Activated gamma-delta T cell (primary cell): Measurements from ENCODE around the gene PGC.

ENCODE experiments used
- DNase-seq: peaks from one replicate; lab custom pipeline; 2025; lab: John Stamatoyannopoulos, UW

The PGC gene

DNA sequence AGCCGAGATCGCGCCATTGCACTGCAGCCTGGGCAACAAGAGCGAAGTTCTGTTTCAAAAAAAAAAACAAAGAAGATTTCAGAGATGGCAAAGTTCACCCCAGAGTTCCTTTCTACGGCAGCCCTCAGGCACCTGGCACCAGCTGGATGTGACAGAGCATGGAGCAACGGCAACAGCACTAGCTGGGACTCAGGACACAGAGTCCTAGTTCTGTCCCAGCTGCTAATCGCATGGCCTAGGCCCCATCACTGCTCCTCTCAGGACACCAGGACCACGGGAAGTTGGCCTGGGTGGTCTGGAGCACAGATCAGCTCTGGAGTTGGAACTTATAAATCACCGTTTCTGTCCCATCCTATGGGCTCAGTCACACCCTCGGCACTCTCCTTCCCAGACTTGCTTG, 1.1 kb downstream of the PGC start:
- DNase-seq: no peak

DNA sequence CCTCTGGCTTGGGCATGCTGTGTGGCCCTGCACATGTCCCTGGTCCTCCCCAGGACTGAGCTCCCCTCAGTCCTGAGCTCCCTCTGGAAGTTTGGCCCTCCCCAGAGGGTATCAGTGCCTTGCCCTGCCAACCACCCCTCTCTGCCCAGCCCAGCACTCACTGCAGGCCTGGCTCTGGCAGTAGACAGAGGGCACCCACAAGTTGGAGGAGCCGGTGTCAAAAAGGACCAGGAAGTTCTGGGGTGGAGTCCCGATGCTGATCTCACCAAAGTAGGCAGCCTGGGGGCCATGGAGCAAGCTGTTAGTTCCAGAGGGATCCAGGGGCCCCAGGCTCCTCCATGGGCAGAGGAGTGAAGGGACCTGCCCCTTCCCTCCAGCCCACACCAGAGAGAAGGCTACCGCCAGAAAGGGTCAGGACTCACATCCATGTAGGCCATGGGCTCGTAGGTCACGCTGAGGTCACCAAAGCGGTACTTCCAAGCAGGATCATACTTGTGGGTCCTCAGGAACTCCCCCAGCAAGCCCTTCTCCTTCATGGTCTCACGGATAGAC, 2.9 kb downstream of the PGC start:
- DNase-seq: no peak

DNA sequence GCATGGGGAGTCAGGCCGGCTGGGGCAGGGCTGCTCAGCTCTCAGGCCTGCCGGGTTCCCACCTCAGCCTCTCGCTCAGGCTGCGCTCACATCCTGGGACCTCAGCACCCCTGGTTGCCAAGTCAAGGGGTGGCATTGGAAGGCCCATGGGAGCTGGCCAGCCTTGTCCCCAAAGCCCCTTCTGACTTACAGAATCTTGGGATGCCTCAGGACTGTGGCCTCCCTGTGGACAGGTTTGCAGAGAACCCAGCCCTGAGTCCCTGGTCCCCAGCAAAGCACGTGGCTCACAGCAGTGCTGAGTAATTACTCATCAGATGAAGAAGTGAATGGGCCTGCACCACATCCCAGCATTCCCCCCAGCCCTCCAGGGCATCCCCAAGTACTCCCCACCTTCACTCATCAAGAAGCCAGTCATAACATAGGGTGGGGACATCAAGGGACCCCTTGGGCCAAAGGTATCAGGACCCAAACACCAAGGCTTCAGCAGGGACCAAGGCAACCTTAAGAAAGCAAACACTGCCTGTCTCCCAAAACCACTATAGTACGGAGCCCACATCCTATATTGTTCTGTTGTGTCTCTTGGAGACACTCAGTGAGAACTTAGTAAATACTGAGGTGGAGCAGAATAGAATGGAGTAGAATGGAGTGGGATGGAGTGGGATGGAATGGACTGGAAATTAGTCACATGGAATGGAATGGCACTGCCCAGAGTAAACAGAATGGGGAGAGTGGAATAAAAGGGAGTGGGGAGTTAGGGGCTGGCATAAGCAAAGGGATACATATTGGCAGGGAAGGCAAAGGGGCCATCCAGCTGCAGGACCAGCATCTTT, 3.6 kb downstream of the PGC start:
- no peak for DNase-seq

GRCh38 chr6:41741625-41742490, 5.3 kb downstream of the PGC start:
- DNase-seq: no peak

DNA sequence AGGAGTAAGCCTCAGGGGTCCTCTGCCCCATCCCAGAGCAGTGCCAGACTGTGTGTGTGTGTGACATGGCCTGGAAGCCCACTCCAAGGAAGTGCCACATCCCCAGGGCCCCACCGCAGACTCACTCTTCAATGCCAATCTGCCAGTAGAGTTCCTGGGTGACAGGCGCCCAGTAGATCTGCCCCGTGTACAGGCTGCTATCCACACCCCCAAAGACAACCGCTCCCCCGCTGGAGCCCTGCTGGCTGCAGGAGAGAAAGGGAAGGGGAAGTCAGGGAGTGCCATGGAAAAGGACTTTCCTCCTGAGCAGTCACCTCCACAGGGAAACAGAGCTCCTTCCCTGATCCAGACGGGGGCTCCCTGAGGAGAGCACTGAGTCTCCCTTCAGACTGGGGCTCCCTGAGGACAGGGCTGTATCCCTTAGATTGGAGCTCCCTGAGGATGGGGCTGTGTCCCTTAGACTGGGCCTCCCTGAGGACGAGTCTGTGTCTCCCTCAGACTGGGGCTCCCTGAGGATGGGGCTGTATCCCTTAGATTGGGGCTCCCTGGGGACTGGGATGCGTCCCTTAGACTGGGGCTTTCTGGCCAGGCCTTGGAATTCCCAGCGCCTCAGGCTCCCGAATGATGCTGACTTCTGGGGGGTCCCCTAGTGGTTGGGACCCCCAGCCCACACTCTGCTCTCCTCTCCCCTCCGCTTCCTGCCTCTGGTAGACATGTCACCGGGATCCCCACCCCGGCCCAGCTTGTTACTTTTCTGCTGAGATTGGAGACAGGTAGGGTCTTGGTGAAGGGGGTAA, 6.6 kb downstream of the PGC start:
- no peak for DNase-seq

DNA sequence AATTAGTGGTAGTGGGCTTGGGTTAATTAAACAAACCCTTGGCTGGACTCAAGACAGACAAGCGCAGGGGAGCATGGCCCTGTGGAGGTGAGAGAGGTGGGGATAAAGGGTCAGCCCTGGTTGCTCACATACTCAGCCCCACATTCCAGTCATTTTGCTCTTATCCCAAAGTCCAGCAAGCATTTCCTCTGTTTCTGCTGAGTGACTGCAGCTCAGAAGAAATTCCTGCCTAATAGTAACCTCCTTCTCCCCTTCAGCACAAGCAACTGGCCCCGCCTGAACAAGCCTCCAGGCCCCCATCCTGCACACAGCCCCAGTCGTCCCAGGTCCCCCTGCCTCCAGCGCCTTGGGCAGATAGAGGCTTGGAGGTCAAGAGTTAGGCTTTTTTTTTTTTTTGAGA, 8.2 kb downstream of the PGC start:
- DNase-seq: no peak

DNA sequence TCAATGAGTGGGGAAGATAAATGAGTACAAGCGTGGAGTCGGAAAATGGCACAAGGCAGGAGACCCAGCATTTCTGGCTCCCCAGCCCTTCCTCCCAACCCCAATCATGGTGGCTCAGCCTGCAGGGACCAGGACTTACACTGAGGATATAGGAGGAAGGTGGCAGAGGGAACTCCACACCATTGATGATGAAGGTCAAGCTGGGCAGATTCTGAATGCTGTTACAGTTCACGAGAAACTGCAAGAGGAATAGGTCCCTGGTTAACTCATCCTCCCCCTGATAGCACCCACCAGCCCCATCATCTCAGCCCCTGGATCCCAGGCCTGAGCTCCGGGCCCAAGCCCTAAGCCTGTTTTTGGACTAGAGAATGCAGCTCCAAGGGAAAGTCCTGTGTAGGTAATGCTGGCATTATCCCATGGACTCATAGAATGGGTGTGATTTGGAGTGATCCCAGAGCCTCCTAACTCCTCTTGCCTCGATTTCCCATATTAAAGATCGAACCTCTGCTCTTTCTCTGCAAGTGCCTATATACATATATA, 9.5 kb downstream of the PGC start:
- no peak for DNase-seq

- no peak for DNase-seq
Measured at GRCh38 chr6:41736800-41737555, 10.2 kb downstream of the PGC start.

- no peak for DNase-seq
Measured at GRCh38 chr6:41736186-41736733, 10.9 kb downstream of the PGC start.

DNA sequence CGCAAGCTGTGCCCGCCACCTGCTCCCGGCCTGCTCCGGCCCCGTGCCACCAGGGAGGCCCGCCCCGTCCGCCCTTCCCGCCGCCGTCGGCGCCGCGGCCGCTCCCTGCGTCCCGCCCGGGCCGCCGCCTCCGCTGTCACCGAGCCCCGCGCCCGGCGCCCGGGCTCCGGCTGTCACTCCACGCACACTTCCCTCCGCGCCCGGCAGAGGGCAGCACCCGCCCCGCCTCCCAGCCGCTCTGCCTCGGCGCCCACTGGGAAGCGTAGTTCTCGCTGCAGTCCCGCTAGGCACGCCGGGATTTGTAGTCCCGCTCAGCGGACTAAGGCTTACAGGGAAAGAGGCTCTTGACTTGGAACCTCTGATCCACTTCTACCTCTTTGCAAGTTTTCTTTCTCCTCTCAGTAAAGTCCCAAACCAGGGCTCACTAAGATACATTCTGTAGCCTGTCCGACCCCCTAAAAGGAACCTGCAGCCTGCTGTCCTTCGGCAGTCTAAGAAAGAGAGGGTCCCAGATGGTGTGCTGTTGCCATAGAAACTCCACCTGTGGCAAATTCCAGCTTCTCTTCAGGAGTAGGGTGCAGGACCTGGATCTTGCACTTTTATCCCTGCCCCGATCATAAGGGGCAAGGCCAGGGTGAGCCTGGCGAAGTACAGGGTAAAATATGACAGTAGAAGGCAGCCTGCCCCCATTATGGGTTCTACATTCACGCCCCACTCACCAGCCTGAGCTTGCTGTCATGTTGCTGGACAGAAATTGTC, 11.6 kb downstream of the PGC start, which contains the start of gene TFEB:
TSS of gene TFEB (minus strand) at position 182 of the 759 bp plus-strand sequence. CDS start 44,395 bp downstream, outside the sequence.
- peak; percentile 82 for DNase-seq

DNA sequence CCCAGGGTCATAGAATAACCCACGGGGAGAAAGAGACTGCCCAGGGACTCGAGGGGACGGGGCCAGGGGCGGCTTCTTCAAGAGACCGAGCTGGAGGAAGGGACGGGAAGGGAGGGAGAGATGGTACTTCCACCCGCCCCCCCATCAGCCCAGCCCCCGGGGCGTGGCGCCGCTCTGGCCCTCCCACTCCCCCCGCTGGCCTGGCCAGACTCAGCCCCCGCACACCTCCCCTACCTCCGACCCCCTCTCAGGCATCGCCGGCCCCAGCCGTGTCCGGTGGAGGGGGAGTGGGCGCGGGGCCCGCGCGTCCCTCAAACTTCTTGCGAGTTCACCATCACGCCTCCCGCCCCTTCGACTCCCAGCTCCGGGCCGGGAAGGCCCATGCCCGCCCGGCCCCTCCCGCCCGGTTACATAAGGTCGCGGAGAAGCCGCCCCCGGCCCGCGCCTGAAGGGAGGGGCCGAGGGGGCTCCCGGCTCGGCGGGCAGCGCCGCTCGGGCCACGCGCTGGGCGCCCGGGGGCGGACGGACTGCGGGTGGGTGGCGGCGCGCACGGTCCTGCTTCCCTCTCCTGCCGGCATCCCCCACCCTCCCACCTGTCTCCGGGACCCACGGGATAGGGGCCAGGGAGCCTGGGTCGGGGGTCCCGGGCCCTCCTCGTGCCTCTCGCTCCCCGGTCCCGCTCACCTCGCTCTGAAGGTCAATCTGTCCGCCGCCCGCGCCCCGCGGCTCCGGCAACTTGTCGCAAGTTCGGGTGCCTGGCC, 12.4 kb downstream of the PGC start:
- peak; percentile 60 for DNase-seq

DNA sequence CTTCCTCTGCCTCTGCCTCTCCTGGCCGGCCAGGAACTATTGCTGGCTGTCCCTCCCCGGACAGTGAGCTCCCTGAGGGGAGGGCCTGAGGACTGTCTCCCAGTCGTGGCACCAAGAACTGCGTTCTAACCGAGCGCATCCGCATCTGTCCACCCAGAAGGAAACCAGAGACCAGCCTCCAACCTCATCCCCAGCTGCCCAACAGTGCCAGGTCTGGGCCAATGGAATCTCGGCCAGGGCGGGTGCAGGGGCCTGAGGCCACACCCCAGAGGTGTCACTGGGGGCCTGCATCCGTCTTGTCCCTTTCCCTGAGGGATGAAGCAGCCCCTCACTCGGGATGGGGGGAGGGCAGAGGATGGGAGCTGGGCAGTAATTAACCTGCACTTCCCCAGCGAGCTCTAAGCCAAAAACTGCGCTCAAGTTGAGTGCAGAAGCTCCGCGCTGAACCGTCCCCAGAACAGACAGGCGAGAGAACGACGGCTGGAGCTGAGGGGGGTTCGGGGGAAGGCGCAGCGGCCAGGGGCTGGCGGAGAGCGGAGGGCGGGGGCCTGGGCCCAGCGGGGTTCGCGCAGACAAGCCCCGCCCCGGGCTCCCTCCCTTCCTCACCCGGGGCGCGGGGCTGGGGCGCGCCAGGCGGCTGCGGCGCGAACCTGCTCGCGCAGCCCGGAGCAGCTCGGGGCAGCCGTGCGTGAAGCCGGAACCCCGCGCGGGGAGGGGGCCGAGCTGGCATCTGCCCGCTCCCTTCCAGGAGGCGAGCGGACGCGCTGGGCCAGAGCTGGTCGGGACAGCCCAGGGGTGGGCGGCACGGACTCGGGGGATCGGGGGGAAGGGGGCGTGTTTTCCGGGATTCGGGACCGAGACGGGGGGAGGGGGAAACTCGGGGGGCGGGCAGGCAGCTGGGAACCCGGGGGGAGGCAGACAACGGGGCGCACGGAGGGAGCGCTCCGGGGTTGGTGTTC, 13.2 kb downstream of the PGC start:
- peak; percentile 68 for DNase-seq

DNA sequence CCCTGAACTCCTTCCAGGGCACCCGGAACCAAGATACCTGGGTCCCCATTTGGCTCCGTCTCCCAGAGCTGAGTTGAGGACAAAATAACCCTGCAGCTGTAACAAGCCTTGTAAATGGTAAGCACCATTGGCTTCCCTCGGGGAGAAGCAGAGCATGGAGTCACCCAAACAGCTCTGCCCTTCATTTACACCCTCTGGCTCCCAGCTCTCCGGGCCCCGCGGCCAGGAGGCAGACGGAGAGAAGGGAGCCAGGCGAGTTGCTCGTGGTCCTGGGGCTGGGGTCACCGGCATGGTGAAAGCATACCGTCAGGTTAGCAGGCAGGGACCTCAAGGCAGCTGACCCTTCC, 13.9 kb downstream of the PGC start:
- DNase-seq: no peak

DNA sequence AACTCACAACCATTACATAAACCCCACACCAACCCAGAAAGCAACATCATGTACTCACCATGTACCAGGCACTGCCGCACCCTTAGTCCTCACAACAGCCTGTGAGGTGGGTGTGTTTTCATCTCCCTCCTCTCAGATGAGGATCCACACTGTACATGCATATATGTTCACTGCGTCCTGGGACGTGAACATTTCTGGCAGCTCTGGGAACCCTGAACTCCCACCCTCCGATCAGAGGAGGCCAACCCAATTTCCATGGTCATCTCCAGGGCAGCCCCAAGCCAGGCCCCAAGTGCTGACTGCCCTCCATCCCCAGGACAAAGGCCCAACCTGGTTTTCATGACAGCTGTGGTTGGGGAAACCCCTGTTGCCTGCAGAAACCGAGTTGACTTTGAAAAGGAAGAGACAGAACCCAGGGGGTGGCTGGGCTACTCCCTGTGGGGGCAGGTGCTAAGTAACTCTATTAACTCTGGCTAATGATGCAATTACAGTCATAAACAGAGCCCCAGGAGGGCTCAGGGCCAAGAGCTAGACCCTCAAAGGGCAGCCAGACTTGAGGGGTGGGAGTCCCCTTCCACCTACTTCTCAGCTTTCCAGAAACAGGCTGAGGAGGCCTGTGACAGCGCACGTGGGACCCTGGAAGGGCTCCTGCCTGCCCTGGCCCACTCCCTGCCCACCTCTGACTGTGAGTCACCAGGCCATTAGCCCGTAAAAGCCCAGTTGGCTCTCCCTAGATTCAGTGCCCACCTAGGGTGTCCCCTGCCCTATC, 14.4 kb downstream of the PGC start:
- DNase-seq: no peak

- DNase-seq: no peak
Measured at GRCh38 chr6:41732149-41732548, 15.0 kb downstream of the PGC start.

GRCh38 chr6:41731561-41732086, 15.6 kb downstream of the PGC start:
- DNase-seq: no peak
